ENCODE results near the gene FGF12. TPM values are rescaled to one million over a fixed set of nuclear protein-coding genes. Genes with fewer than 3 reads are reported as not detected.
"Not testable (repeated sequence)": the region's sequence is repeated elsewhere in the genome, so short reads cannot be mapped to it uniquely, and the experiment has no call there.

FGF12 gene
- total RNA-seq, 2 experiments from 2014 or later: not detected

- ChIA-PET CTCF (no interaction called here), POLR2A (no interaction called here)
- H3K27ac Mint-ChIP-seq: no peak overlapping the region
- no peak for TF ChIP-seq CTCF (IDR thresholded peaks at IDR 0.05)
- H3K4me3 Mint-ChIP-seq: no peak overlapping the region
- H3K4me1 Mint-ChIP-seq (ENCODE audit: low read depth): no peaks in the 10 kb centered on the region
- no peaks in the 10 kb centered on the region for H3K9me3 Mint-ChIP-seq
- DNase-seq: no peak
- ATAC-seq: no peak
- H3K27me3 Mint-ChIP-seq: peaks cover 2% of the 10 kb centered on the region
- H3K36me3 Mint-ChIP-seq (ENCODE audit: low read depth): no peaks in the 10 kb centered on the region
- intact Hi-C loops (cut with micrococcal nuclease): no loop called here
Measured at GRCh38 chr3:192750201-192750600, 22.9 kb upstream of the FGF12 start.

GRCh38 chr3:192747746-192748145 lies 20.4 kb upstream of the FGF12 start:
- POLR2A ChIA-PET: no interaction called here
- CTCF ChIA-PET: no interaction called here
- intact Hi-C loops (cut with micrococcal nuclease): no loop called here
- Mint-ChIP-seq H3K27me3 (no peaks in the 10 kb centered on the region), H3K9me3 (peaks cover 1% of the 10 kb centered on the region), H3K27ac (no peak overlapping the region), H3K36me3 (ENCODE audit: low read depth) (no peaks in the 10 kb centered on the region), H3K4me3 (no peak overlapping the region), H3K4me1 (ENCODE audit: low read depth) (no peaks in the 10 kb centered on the region)
- no peak for ATAC-seq
- no peak for TF ChIP-seq CTCF (IDR thresholded peaks at IDR 0.05)
- DNase-seq: no peak

GRCh38 chr3:192747145-192747544 lies 19.8 kb upstream of the FGF12 start:
- no peak overlapping the region for H3K4me3 Mint-ChIP-seq
- intact Hi-C loops (cut with micrococcal nuclease): no loop called here
- H3K9me3 Mint-ChIP-seq: peaks cover 1% of the 10 kb centered on the region
- no peaks in the 10 kb centered on the region for H3K36me3 Mint-ChIP-seq (ENCODE audit: low read depth)
- H3K4me1 Mint-ChIP-seq (ENCODE audit: low read depth): no peaks in the 10 kb centered on the region
- TF ChIP-seq CTCF (IDR thresholded peaks at IDR 0.05): no peak
- no peaks in the 10 kb centered on the region for H3K27me3 Mint-ChIP-seq
- DNase-seq (no peak), ATAC-seq (no peak)
- no peak overlapping the region for H3K27ac Mint-ChIP-seq
- POLR2A ChIA-PET: no interaction called here
- CTCF ChIA-PET: no interaction called here

- intact Hi-C loops (cut with micrococcal nuclease): no loop called here
- Mint-ChIP-seq H3K27me3 (no peaks in the 10 kb centered on the region), H3K4me1 (ENCODE audit: low read depth) (no peaks in the 10 kb centered on the region), H3K9me3 (peaks cover 1% of the 10 kb centered on the region), H3K27ac (no peak overlapping the region), H3K36me3 (ENCODE audit: low read depth) (no peaks in the 10 kb centered on the region), H3K4me3 (no peak overlapping the region)
- no peak for ATAC-seq
- POLR2A ChIA-PET: no interaction called here
- no peak for TF ChIP-seq CTCF (IDR thresholded peaks at IDR 0.05)
- DNase-seq: no peak
- CTCF ChIA-PET: no interaction called here
Measured at GRCh38 chr3:192745150-192745549, 17.8 kb upstream of the FGF12 start.

- not testable (repeated sequence) for H3K9me3 Mint-ChIP-seq
Measured at GRCh38 chr3:192744604-192745003, 17.3 kb upstream of the FGF12 start.

GRCh38 chr3:192737506-192737905 lies 10.2 kb upstream of the FGF12 start:
- H3K4me3 Mint-ChIP-seq: no peak overlapping the region
- ChIA-PET POLR2A (no interaction called here), CTCF (no interaction called here)
- no peaks in the 10 kb centered on the region for H3K27me3 Mint-ChIP-seq
- no peak for TF ChIP-seq CTCF (IDR thresholded peaks at IDR 0.05)
- no peaks in the 10 kb centered on the region for H3K4me1 Mint-ChIP-seq (ENCODE audit: low read depth)
- no peaks in the 10 kb centered on the region for H3K9me3 Mint-ChIP-seq
- DNase-seq (no peak), ATAC-seq (no peak)
- intact Hi-C loops (cut with micrococcal nuclease): no loop called here
- H3K36me3 Mint-ChIP-seq (ENCODE audit: low read depth): no peaks in the 10 kb centered on the region
- no peak overlapping the region for H3K27ac Mint-ChIP-seq

More at GRCh38 chr3:192744604-192745003, 17.3 kb upstream of the FGF12 start:
- ATAC-seq; POLR2A ChIA-PET; H3K36me3 Mint-ChIP-seq (ENCODE audit: low read depth); H3K4me3 Mint-ChIP-seq; H3K27ac Mint-ChIP-seq; intact Hi-C loops (cut with micrococcal nuclease); H3K27me3 Mint-ChIP-seq; H3K4me1 Mint-ChIP-seq (ENCODE audit: low read depth); DNase-seq; CTCF ChIA-PET: not testable (repeated sequence)

Data from activated CD8-positive, alpha-beta T cell treated with anti-CD3 and anti-CD28 coated beads for 36 hours (primary cell).